Mucosa of rectum (tissue), 2 donors: ENCODE data around the gene SLC50A1.

Experiments
- H3K27ac ChIP-seq, 2 donors: one replicate each; pipeline ENCODE4 v1.7.0; 2013; ENCODE audit warnings: inconsistent platforms in 2 of 2, low read depth in 2 of 2, low read length in 2 of 2
- H3K27me3 ChIP-seq, 2 donors: one replicate each; pipeline ENCODE4 v1.7.0; 2013; ENCODE audit warnings: low read length in 2 of 2; ENCODE audit not compliant: control insufficient read depth in 2 of 2, insufficient read depth in 2 of 2
- H3K36me3 ChIP-seq, 2 donors: one replicate each; pipeline ENCODE4 v1.7.0; 2013; ENCODE audit warnings: low read length in 2 of 2; ENCODE audit not compliant: control insufficient read depth in 2 of 2, insufficient read depth in 2 of 2
- H3K4me1 ChIP-seq, 2 donors: one replicate each; pipeline ENCODE4 v1.7.0; 2013; ENCODE audit warnings: low read length in 2 of 2, mild to moderate bottlenecking in 1 of 2; ENCODE audit not compliant: control insufficient read depth in 2 of 2, insufficient read depth in 2 of 2
- H3K4me3 ChIP-seq, 2 donors: one replicate each; pipeline ENCODE4 v1.7.0; 2013; ENCODE audit warnings: low read length in 2 of 2
- H3K9ac ChIP-seq, 2 donors: one replicate each; pipeline ENCODE4 v1.7.0; 2013; ENCODE audit warnings: low read length in 2 of 2, low read depth in 1 of 2, mild to moderate bottlenecking in 1 of 2
- H3K9me3 ChIP-seq, 2 donors: one replicate each; pipeline ENCODE4 v1.7.0; 2013; ENCODE audit warnings: low read length in 2 of 2; ENCODE audit not compliant: control insufficient read depth in 2 of 2
- donor health status: healthy.
- donor health status: Normal muscosa, but diverticular disease.

SLC50A1 gene

GRCh38 chr1:155168456-155169210 lies 33.0 kb downstream of the SLC50A1 start:
- no peaks in the 10 kb centered on the region for H3K9me3 ChIP-seq
- peaks cover 14 to 18% of the 10 kb centered on the region in 2 donors for H3K4me1 ChIP-seq
- H3K27ac ChIP-seq: no peak overlapping the region
- H3K4me3 ChIP-seq: no peak overlapping the region
- H3K9ac ChIP-seq: no peak overlapping the region
- peaks cover 13 to 16% of the 10 kb centered on the region in 2 donors for H3K36me3 ChIP-seq
- no peaks in the 10 kb centered on the region for H3K27me3 ChIP-seq

GRCh38 chr1:155169541-155169940 lies 33.9 kb downstream of the SLC50A1 start:
- Histone ChIP-seq H3K9me3 (no peaks in the 10 kb centered on the region), H3K27me3 (peaks cover 0 to 3% of the 10 kb centered on the region in 2 donors), H3K36me3 (peaks cover 13 to 16% of the 10 kb centered on the region in 2 donors), H3K4me1 (peaks cover 14 to 21% of the 10 kb centered on the region in 2 donors), H3K27ac (no peak overlapping the region), H3K9ac (no peak overlapping the region), H3K4me3 (no peak overlapping the region)

- H3K27ac ChIP-seq: no peak overlapping the region
- peaks cover 0 to 3% of the 10 kb centered on the region in 2 donors for H3K27me3 ChIP-seq
- no peak overlapping the region for H3K9ac ChIP-seq
- H3K36me3 ChIP-seq: peaks cover 13 to 16% of the 10 kb centered on the region in 2 donors
- no peaks in the 10 kb centered on the region for H3K9me3 ChIP-seq
- H3K4me1 ChIP-seq: peaks cover 14 to 21% of the 10 kb centered on the region in 2 donors
- no peak overlapping the region for H3K4me3 ChIP-seq
Measured at GRCh38 chr1:155170101-155170785, 34.6 kb downstream of the SLC50A1 start.

- Histone ChIP-seq H3K27me3 (peaks cover 0 to 3% of the 10 kb centered on the region in 2 donors), H3K27ac (no peak overlapping the region), H3K9me3 (no peaks in the 10 kb centered on the region), H3K9ac (no peak overlapping the region), H3K4me3 (no peak overlapping the region), H3K36me3 (peaks cover 13 to 16% of the 10 kb centered on the region in 2 donors), H3K4me1 (peaks cover 15 to 21% of the 10 kb centered on the region in 2 donors)
Measured at GRCh38 chr1:155170806-155171205, 35.2 kb downstream of the SLC50A1 start.

GRCh38 chr1:155171836-155172731 lies 36.4 kb downstream of the SLC50A1 start:
- Histone ChIP-seq H3K36me3 (peaks cover 13 to 16% of the 10 kb centered on the region in 2 donors), H3K4me1 (peaks cover 23 to 26% of the 10 kb centered on the region in 2 donors), H3K27ac (peak overlapping the region; percentile 85 to 92), H3K9me3 (no peaks in the 10 kb centered on the region), H3K4me3 (peak overlapping the region; percentile 86 to 94), H3K9ac (peak overlapping the region; percentile 85 to 92), H3K27me3 (peaks cover 0 to 3% of the 10 kb centered on the region in 2 donors)

- Histone ChIP-seq H3K27me3 (peaks cover 0 to 3% of the 10 kb centered on the region in 2 donors), H3K4me1 (peaks cover 18 to 22% of the 10 kb centered on the region in 2 donors)
Measured at GRCh38 chr1:155172732-155173477, 37.3 kb downstream of the SLC50A1 start, which contains the start of gene KRTCAP2. Gene KRTCAP2 (minus strand): TSS chr1:155173304. CDS start chr1:155173224, 80 bp downstream.

GRCh38 chr1:155173478-155174323 lies 38.0 kb downstream of the SLC50A1 start, which contains the start of gene TRIM46:
Gene TRIM46 (plus strand): TSS chr1:155173849. CDS start chr1:155173967, 118 bp downstream.
- peaks cover 0 to 3% of the 10 kb centered on the region in 2 donors for H3K27me3 ChIP-seq
- no peaks in the 10 kb centered on the region for H3K9me3 ChIP-seq
- H3K9ac ChIP-seq: peak within 1 kb of the TSS; percentile 85 to 92
- peak within 1 kb of the TSS; percentile 85 to 92 for H3K27ac ChIP-seq
- H3K36me3 ChIP-seq: peaks cover 13 to 14% of the 10 kb centered on the region in 2 donors
- peaks cover 18 to 22% of the 10 kb centered on the region in 2 donors for H3K4me1 ChIP-seq
- peak within 1 kb of the TSS; percentile 86 to 94 for H3K4me3 ChIP-seq

More at GRCh38 chr1:155172732-155173477, 37.3 kb downstream of the SLC50A1 start, which contains the start of gene KRTCAP2:
- Histone ChIP-seq H3K9ac (peak within 1 kb of the TSS; percentile 85 to 92), H3K27ac (peak within 1 kb of the TSS; percentile 85 to 92), H3K9me3 (no peaks in the 10 kb centered on the region), H3K4me3 (peak within 1 kb of the TSS; percentile 86 to 94), H3K36me3 (peaks cover 13 to 16% of the 10 kb centered on the region in 2 donors)

- Histone ChIP-seq H3K27me3 (peaks cover 0 to 3% of the 10 kb centered on the region in 2 donors), H3K9ac (no peak overlapping the region), H3K36me3 (peaks cover 5 to 7% of the 10 kb centered on the region in 2 donors), H3K4me1 (peaks cover 18 to 24% of the 10 kb centered on the region in 2 donors), H3K4me3 (peak overlapping the region in 1 of 2 donors; percentile 86), H3K27ac (no peak overlapping the region), H3K9me3 (no peaks in the 10 kb centered on the region)
Measured at GRCh38 chr1:155174324-155175280, 39.0 kb downstream of the SLC50A1 start.
